ENCODE measurements around the gene VPS39.

GRCh38 chr15:42163947-42164550 lies 44.1 kb downstream of the VPS39 start:
- TF ChIP-seq NFRKB (IDR thresholded peaks at IDR 0.05) (no peak), PREB (CRISPR knock-in tag; IDR thresholded peaks at IDR 0.05) (no peak), CTCF (CRISPR knock-in tag; IDR thresholded peaks at IDR 0.05) (no peak), HDAC2 (CRISPR knock-in tag; IDR thresholded peaks at IDR 0.05) (no peak), SMYD3 (CRISPR knock-in tag; IDR thresholded peaks at IDR 0.05) (no peak), TCF7L2 (IDR thresholded peaks at IDR 0.05; ENCODE audit: low read depth, low read length) (no peak), ZNF232 (CRISPR knock-in tag; IDR thresholded peaks at IDR 0.05; ENCODE audit: borderline replicate concordance) (no peak), DBP (CRISPR knock-in tag; IDR thresholded peaks at IDR 0.05; ENCODE audit: not compliant biosample characterization) (no peak), REST (IDR thresholded peaks at IDR 0.05; ENCODE audit: borderline replicate concordance in 1 of 2, low read depth in 1 of 2, low read length in 2 of 2) (no peak), ZFYVE20 (CRISPR knock-in tag; IDR thresholded peaks at IDR 0.05; ENCODE audit: borderline replicate concordance, low read depth) (no peak), ATF3 (CRISPR knock-in tag; IDR thresholded peaks at IDR 0.05) (no peak), EZH2 (conservative IDR thresholded peaks at IDR 0.05; ENCODE audit: low read depth, low read length) (no peak)

Data from HepG2 (cell line).